ENCODE results near the gene ZNF503.

Gene ZNF503

GRCh38 chr10:75403939-75404814 is 2.6 kb upstream of the ZNF503 start:
- H3K9me3 ChIP-seq (ENCODE audit: control insufficient read depth in 1 of 2, low read length in 2 of 2): no peaks in the 10 kb centered on the region
- peaks cover 2 to 30% of the 10 kb centered on the region in 2 donors for H3K4me1 ChIP-seq (ENCODE audit: control insufficient read depth in 1 of 2, insufficient read depth in 2 of 2, low read length in 2 of 2)
- H3K4me3 ChIP-seq (ENCODE audit: low read depth in 1 of 2, low read length in 2 of 2): peak overlapping the region; percentile 90 to 97
- peak overlapping the region; percentile 94 for H3K27ac ChIP-seq (ENCODE audit: low read length)
- H3K27me3 ChIP-seq (ENCODE audit: low read depth, low read length): peaks cover 3% of the 10 kb centered on the region
- peaks cover 0 to 2% of the 10 kb centered on the region in 2 donors for H3K36me3 ChIP-seq (ENCODE audit: control insufficient read depth in 1 of 2, insufficient read depth in 2 of 2, low read length in 2 of 2)

DNA sequence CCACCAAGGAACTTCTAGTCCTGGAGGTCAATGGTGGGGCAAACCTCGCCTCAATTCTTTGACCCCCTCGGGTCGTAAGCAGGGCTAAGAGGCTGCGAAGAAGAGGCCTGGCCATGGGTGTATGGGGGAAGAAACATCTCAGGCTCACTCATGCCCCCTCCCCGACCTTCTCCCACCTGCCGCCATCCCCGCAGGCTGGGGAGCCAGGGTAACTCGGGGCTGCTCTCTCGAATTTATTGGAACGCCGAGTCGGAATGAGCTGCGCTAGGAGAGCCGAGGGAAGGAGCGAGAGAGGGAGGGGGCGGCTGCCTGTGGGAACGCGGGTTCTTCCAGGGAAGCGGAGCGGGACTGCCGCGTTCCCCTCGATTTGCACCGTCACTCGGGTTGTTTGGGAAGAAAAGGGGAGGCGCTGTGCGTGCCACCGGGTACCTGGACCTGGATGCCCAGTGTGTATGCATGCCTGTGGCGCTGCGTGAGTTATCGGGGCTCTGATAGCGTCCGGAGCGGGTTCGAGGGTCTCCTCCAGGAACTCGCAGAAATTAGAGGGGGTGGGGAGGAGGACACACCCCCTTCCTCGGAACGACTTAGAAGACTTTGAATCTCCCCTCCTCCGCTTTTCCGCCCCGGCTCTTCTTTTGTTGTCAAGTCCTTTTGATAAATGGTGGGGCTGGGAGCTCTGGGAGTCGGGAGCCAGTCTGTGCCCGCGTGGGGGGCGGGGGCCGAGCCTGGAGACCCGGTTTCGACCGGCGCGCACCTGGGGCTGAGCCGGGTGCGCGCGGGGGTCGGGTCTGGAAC is 1.8 kb upstream of the ZNF503 start:
- peaks cover 0 to 11% of the 10 kb centered on the region in 2 donors for H3K36me3 ChIP-seq (ENCODE audit: control insufficient read depth in 1 of 2, insufficient read depth in 2 of 2, low read length in 2 of 2)
- no peaks in the 10 kb centered on the region for H3K9me3 ChIP-seq (ENCODE audit: control insufficient read depth in 1 of 2, low read length in 2 of 2)
- peak overlapping the region; percentile 94 for H3K27ac ChIP-seq (ENCODE audit: low read length)
- H3K4me3 ChIP-seq (ENCODE audit: low read depth in 1 of 2, low read length in 2 of 2): peak overlapping the region; percentile 90 to 97
- peaks cover 3% of the 10 kb centered on the region for H3K27me3 ChIP-seq (ENCODE audit: low read depth, low read length)
- peaks cover 2 to 30% of the 10 kb centered on the region in 2 donors for H3K4me1 ChIP-seq (ENCODE audit: control insufficient read depth in 1 of 2, insufficient read depth in 2 of 2, low read length in 2 of 2)

DNA sequence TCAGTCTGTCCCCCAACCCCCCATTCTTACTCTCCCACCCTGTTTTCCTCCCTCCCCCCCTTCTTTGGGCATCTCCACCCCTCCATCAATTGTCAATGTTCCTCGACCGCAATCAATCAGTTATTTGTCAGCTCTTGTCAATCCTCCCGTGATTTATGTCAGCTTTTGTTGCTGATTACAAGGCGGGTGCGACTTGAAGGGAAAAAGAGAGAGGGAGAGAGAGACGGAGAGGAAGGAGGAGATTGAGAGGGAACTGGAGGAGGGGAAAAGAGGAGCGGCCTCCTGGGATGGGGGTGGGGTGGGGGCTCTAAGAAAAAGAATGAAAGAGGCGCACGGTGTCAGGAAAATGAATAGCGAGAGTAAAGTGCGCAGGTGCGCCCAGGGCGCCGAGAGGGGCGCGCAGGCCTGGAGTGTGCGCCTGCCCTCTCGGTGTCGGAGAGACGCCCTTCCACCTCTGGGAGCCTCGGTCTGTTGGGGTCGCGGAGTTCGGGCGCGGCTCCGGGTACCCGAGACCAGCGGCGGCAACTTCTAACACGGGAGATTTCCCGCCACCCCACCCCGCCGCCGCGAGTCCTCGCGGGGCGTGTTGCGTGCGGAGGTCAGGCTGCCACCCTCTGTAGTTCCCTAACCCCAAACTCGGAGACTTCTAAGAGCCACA is 1.1 kb upstream of the ZNF503 start:
- Histone ChIP-seq H3K4me1 (ENCODE audit: control insufficient read depth in 1 of 2, insufficient read depth in 2 of 2, low read length in 2 of 2) (peaks cover 2 to 27% of the 10 kb centered on the region in 2 donors), H3K36me3 (ENCODE audit: control insufficient read depth in 1 of 2, insufficient read depth in 2 of 2, low read length in 2 of 2) (peaks cover 0 to 11% of the 10 kb centered on the region in 2 donors), H3K9me3 (ENCODE audit: control insufficient read depth in 1 of 2, low read length in 2 of 2) (no peaks in the 10 kb centered on the region), H3K27ac (ENCODE audit: low read length) (peak overlapping the region; percentile 94), H3K27me3 (ENCODE audit: low read depth, low read length) (peaks cover 3% of the 10 kb centered on the region), H3K4me3 (ENCODE audit: low read depth in 1 of 2, low read length in 2 of 2) (peak overlapping the region; percentile 90 to 97)

DNA sequence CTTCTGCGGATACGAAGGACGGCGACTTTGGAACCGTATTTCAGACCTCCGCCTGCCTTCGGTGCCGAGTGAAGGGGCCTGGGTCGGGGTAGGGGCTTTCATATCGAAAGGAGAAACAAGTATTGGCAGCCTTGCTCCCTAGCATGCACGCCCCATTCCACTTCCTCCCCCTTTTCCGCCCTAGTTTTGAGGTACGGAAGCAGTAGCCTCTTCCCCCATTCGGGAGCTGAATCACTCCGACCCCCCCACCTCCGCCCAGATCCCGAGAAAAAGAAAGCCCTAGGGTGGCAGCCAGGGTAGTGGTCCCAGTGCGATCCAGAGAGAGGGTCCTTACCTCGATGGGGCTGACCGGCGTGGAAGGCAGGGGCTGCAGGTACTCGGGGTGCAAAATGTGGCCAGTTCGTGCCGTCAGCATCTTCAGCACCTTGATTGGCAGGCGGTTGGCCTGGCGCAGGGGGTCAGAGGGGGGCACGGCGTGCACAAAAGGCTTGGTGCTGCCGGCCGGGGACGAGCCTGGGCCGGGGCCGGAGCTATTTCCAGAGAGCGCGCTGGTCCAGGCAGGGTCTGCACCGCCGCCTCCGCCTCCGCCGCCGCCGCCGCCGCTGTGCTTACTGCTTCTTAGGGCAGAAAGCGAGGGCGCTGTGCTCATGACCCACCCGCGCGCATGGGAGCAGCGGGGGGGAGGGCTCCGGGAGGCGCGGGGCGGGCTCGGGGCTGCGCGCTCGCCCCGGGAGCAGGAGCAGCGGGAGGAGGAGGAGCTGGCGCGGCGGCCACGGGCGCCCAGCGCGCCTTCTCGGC is 594 bp downstream of the ZNF503 start:
- Histone ChIP-seq H3K4me1 (ENCODE audit: control insufficient read depth in 1 of 2, insufficient read depth in 2 of 2, low read length in 2 of 2) (peaks cover 2 to 21% of the 10 kb centered on the region in 2 donors), H3K27me3 (ENCODE audit: low read depth, low read length) (peaks cover 3% of the 10 kb centered on the region), H3K36me3 (ENCODE audit: control insufficient read depth in 1 of 2, insufficient read depth in 2 of 2, low read length in 2 of 2) (peaks cover 0 to 11% of the 10 kb centered on the region in 2 donors), H3K27ac (ENCODE audit: low read length) (peak overlapping the region; percentile 94), H3K9me3 (ENCODE audit: control insufficient read depth in 1 of 2, low read length in 2 of 2) (no peaks in the 10 kb centered on the region), H3K4me3 (ENCODE audit: low read depth in 1 of 2, low read length in 2 of 2) (peak overlapping the region; percentile 90 to 97)

- Histone ChIP-seq H3K36me3 (ENCODE audit: control insufficient read depth in 1 of 2, insufficient read depth in 2 of 2, low read length in 2 of 2) (peaks cover 0 to 11% of the 10 kb centered on the region in 2 donors), H3K4me3 (ENCODE audit: low read depth in 1 of 2, low read length in 2 of 2) (peak overlapping the region; percentile 88 to 97), H3K27ac (ENCODE audit: low read length) (peak overlapping the region; percentile 84), H3K4me1 (ENCODE audit: control insufficient read depth in 1 of 2, insufficient read depth in 2 of 2, low read length in 2 of 2) (peaks cover 2 to 17% of the 10 kb centered on the region in 2 donors), H3K9me3 (ENCODE audit: control insufficient read depth in 1 of 2, low read length in 2 of 2) (no peaks in the 10 kb centered on the region), H3K27me3 (ENCODE audit: low read depth, low read length) (peaks cover 3% of the 10 kb centered on the region)
Observed at GRCh38 chr10:75400163-75400770, 1.3 kb downstream of the ZNF503 start.

- Histone ChIP-seq H3K36me3 (ENCODE audit: control insufficient read depth in 1 of 2, insufficient read depth in 2 of 2, low read length in 2 of 2) (peaks cover 0 to 11% of the 10 kb centered on the region in 2 donors), H3K4me1 (ENCODE audit: control insufficient read depth in 1 of 2, insufficient read depth in 2 of 2, low read length in 2 of 2) (peaks cover 2 to 17% of the 10 kb centered on the region in 2 donors), H3K4me3 (ENCODE audit: low read depth in 1 of 2, low read length in 2 of 2) (peak overlapping the region; percentile 48 to 97), H3K9me3 (ENCODE audit: control insufficient read depth in 1 of 2, low read length in 2 of 2) (no peaks in the 10 kb centered on the region), H3K27me3 (ENCODE audit: low read depth, low read length) (no peaks in the 10 kb centered on the region), H3K27ac (ENCODE audit: low read length) (no peak overlapping the region)
Observed at GRCh38 chr10:75399461-75400162, 2.0 kb downstream of the ZNF503 start.

DNA sequence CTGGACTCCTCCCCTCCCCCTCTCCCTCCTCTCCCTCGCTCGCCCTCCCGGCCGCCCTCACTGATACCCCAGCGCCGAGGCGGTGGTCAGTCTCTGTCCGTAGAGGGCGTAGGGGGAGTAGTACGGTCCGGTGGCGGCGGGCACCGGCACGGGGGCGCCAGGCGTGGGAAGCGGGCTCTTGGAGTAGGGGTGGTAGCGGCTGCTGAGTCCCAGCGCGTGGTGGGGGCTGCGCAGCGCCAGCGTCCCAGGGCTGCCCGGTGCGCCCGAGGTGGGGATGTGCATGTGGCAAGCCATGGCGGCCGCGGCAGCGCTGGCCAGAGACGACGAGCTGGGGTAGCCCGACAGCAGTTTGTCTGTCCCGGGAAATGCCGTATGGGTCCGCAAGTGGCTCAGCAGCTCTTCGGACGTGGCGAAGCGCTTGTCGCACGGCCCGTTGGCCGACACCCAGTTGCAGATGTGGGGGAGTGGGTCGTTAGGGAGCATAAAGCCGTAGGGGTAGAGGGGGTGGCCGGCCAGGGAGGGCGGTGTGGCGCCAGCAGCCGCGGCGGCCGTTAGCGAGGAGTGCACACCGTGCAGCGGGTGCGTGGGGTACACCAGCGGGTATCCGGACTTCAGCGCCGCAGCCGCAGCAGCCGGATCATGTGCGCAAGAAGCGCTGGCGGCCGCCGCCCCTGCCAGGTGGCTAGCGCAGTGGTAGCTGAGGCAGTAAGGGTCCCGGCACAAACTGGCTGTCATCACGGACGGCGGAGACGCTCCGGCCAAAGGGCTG is 2.7 kb downstream of the ZNF503 start:
- no peaks in the 10 kb centered on the region for H3K9me3 ChIP-seq (ENCODE audit: control insufficient read depth in 1 of 2, low read length in 2 of 2)
- H3K4me1 ChIP-seq (ENCODE audit: control insufficient read depth in 1 of 2, insufficient read depth in 2 of 2, low read length in 2 of 2): peaks cover 0 to 9% of the 10 kb centered on the region in 2 donors
- H3K27ac ChIP-seq (ENCODE audit: low read length): peak overlapping the region; percentile 84

GRCh38 chr10:75398200-75398691 is 3.3 kb downstream of the ZNF503 start:
- no peaks in the 10 kb centered on the region for H3K27me3 ChIP-seq (ENCODE audit: low read depth, low read length)
- H3K27ac ChIP-seq (ENCODE audit: low read length): peak overlapping the region; percentile 84
- H3K36me3 ChIP-seq (ENCODE audit: control insufficient read depth in 1 of 2, insufficient read depth in 2 of 2, low read length in 2 of 2): peaks cover 0 to 11% of the 10 kb centered on the region in 2 donors
- peak overlapping the region; percentile 48 to 97 for H3K4me3 ChIP-seq (ENCODE audit: low read depth in 1 of 2, low read length in 2 of 2)
- H3K4me1 ChIP-seq (ENCODE audit: control insufficient read depth in 1 of 2, insufficient read depth in 2 of 2, low read length in 2 of 2): peaks cover 0 to 5% of the 10 kb centered on the region in 2 donors
- H3K9me3 ChIP-seq (ENCODE audit: control insufficient read depth in 1 of 2, low read length in 2 of 2): no peaks in the 10 kb centered on the region

More for the DNA sequence above, 2.7 kb downstream of the ZNF503 start:
- Histone ChIP-seq H3K27me3 (ENCODE audit: low read depth, low read length) (no peaks in the 10 kb centered on the region), H3K4me3 (ENCODE audit: low read depth in 1 of 2, low read length in 2 of 2) (peak overlapping the region; percentile 48 to 97), H3K36me3 (ENCODE audit: control insufficient read depth in 1 of 2, insufficient read depth in 2 of 2, low read length in 2 of 2) (peaks cover 0 to 11% of the 10 kb centered on the region in 2 donors)

GRCh38 chr10:75397496-75398199 is 3.9 kb downstream of the ZNF503 start:
- Histone ChIP-seq H3K36me3 (ENCODE audit: control insufficient read depth in 1 of 2, insufficient read depth in 2 of 2, low read length in 2 of 2) (peaks cover 0 to 11% of the 10 kb centered on the region in 2 donors), H3K27ac (ENCODE audit: low read length) (peak overlapping the region; percentile 84), H3K9me3 (ENCODE audit: control insufficient read depth in 1 of 2, low read length in 2 of 2) (no peaks in the 10 kb centered on the region), H3K4me1 (ENCODE audit: control insufficient read depth in 1 of 2, insufficient read depth in 2 of 2, low read length in 2 of 2) (peaks cover 0 to 5% of the 10 kb centered on the region in 2 donors), H3K4me3 (ENCODE audit: low read depth in 1 of 2, low read length in 2 of 2) (peak overlapping the region; percentile 48 to 97), H3K27me3 (ENCODE audit: low read depth, low read length) (no peaks in the 10 kb centered on the region)

All from muscle layer of duodenum (tissue), 2 donors.